ENCODE measurements around the gene ITGA4. TPM values are rescaled to one million over a fixed set of nuclear protein-coding genes. Genes with fewer than 3 reads are reported as not detected.

Gene ITGA4
- total RNA-seq, 1 donor from 2014 or later: 6.6 TPM

GRCh38 chr2:181499231-181499630 lies 42.0 kb downstream of the ITGA4 start:
- DNase-seq (ENCODE audit: low spot score): no peak

DNA sequence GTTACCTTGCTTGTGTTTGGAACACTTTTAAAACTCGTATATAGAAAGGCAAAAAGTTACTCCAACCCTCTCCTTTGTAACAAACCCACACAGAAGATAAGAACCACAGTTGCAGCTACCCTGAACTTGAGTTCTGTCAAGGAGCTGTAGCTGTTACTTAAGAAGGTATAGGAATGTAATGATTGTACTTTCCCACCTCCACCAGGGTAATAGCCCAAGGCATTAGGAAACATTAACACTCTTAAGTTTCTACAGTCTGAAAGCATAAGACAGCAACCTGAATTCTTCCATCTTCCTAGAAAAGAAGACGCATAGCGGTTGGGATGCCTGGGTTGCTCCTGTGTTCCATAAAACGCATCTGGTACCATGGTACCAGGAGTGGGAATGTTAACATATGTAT lies 43.0 kb downstream of the ITGA4 start:
- DNase-seq (ENCODE audit: low spot score): no peak

DNA sequence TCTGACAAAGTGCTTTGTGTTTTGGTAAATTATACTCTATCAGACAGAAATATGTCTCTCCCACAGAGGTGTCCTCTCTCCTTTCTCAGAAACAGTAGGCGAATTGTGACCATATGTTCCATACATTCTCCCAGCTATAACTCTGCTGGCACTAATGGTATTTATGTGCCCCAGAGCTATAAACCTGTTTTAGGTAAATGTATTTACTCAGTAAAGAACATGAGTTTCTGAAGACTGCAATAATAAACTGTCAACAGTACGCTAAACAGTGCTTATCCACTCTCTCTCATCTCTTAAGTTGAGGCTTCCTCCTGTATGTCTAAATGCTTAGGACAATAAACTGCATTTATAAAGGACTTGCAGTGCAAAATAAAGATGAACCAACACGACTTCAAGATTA lies 58.5 kb downstream of the ITGA4 start:
- DNase-seq (ENCODE audit: low spot score): no peak

GRCh38 chr2:181516992-181517391 lies 59.8 kb downstream of the ITGA4 start:
- no peak for DNase-seq (ENCODE audit: low spot score)

DNA sequence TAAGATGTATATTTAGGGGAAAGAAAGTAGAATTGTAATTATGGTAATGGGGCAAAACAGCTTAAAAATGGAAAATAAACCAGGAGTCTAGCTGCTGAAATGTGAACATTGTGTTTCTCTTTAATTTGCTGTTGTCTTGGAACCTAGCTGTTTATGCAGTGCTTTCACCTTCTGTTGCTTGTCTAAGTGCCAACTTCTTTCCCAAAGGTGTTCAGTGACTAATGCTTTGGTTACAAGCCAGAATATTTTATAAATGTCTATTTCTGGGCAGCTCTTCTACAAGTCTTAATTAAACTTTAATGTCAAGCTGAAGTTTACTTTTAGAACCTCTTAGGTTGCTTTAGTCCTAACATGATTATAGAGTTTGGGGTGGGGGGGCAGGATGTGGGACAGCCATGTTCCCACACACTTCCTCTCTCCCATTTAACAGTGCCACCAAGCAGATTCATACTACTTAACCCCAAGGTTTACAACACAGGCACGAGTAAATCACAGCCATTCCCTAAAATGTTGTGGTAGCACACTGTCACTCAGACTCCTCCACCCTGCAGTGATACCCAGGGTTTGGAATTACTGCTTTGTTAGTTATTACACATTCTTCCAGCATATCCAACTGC lies 60.6 kb downstream of the ITGA4 start:
- no peak for DNase-seq (ENCODE audit: low spot score)

DNA sequence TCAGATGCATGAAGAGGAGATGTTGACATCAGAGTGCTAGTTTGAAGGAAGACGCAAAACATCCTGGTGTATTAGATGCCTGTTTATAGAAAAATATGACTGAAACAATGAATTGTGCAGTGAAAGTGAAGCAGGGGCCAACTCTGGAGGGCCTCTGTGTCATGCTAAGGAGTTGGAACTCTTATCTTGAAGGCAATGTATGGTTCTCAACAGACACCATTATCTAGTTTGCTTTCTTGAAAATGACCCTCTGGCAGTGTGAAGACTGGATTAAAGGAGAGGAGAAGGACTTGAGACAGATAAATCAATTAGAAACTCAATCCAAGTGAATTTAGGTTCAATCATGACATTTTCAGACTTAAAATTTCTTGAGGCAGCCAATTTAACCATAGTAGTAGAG lies 63.1 kb downstream of the ITGA4 start:
- DNase-seq (ENCODE audit: low spot score): no peak

- DNase-seq (ENCODE audit: low spot score): no peak
Observed at GRCh38 chr2:181523756-181524155, 66.6 kb downstream of the ITGA4 start.

GRCh38 chr2:181526014-181526413 lies 68.8 kb downstream of the ITGA4 start:
- no peak for DNase-seq (ENCODE audit: low spot score)

- DNase-seq (ENCODE audit: low spot score): no peak
Observed at GRCh38 chr2:181527058-181527457, 69.9 kb downstream of the ITGA4 start.

DNA sequence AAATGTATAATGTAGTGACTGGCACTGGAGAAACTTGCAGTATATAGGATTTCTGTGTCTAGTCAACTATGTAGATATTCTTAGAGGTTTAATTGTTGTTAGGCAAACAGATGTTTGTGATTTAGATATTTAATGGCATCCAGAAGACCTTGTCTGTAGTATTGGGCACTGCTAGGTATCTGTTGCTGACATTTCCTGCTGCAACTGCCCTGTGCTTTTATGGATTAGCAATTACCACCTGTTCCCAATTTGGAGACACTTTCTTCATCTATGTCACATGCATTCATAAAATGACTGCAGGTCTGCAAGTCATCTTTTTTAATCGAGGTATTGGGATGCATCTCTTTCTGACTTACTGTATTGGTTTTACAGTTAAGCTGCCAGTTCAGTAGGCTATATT lies 71.3 kb downstream of the ITGA4 start:
- no peak for DNase-seq (ENCODE audit: low spot score)

DNA sequence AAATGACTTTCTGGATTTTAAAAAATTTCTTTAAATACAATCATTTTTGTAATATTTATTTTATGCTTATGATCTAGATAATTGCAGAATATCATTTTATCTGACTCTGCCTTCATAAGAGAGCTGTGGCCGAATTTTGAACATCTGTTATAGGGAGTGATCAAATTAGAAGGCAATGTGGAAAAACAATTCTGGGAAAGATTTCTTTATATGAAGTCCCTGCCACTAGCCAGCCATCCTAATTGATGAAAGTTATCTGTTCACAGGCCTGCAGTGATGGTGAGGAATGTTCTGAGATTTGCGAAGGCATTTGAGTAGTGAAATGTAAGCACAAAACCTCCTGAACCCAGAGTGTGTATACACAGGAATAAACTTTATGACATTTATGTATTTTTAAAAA lies 79.5 kb downstream of the ITGA4 start:
- DNase-seq (ENCODE audit: low spot score): no peak

GRCh38 chr2:181540421-181540820 lies 83.2 kb downstream of the ITGA4 start:
- DNase-seq (ENCODE audit: low spot score): no peak

- no peak for DNase-seq (ENCODE audit: low spot score)
Observed at GRCh38 chr2:181542170-181542569, 85.0 kb downstream of the ITGA4 start.

DNA sequence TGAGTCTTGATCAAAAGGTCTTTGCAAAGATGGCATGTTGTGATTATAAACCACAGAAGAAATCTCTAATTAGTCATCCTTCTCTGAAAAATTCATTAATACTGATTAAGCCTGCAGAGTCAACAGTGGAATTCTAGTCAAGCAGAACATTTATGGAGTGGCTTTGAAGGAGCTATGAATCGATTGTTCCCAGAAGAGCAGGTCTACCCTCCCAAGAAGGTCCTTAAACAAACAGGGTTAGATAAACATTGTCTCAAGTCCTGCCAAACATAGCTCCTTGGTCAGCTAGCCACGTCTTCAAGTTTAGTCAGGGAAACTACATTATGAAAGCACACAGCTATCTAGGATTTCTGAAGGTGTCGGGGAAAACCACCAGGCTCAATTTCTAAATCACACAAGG lies 88.9 kb downstream of the ITGA4 start:
- DNase-seq (ENCODE audit: low spot score): no peak

- no peak for DNase-seq (ENCODE audit: low spot score)
Observed at GRCh38 chr2:181552808-181553207, 95.6 kb downstream of the ITGA4 start.

- DNase-seq (ENCODE audit: low spot score): no peak
Observed at GRCh38 chr2:181553244-181553643, 96.1 kb downstream of the ITGA4 start.

DNA sequence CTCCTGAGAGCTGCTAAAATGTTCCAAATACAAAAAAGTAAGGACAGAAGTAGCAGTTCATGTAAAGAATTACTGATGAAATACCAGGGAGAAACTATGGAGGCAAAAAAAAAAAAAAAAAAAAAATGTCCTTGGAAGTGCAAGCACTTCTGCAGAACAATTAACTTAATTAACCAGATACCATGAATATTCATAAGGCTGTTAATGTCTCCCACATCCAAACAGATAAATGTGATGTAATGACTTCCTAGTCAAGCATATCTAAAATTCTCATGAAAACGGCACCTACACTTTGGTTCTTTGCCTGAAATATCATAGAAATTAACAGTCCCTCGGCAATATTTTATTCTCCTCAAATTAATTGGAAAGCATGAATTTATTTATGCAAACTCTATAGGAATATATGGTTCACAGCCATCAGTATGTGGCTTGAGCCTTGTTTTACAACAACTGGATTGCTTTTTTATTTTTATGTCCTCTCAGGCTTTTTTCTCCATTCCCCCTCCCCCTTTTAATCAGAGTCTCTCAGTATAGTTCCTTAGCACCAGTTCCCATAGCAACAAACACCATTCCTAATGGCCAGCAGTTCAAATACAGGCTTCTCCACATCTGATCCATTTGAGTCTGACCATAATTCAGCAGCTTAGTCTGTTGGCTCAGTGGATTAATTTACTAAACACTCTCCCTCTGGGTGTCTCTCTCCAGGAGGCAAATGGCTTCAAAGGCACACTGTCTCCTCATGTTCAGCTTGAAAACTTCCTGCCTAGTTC lies 97.1 kb downstream of the ITGA4 start:
- DNase-seq (ENCODE audit: low spot score): no peak

- no peak for DNase-seq (ENCODE audit: low spot score)
Observed at GRCh38 chr2:181558371-181558770, 101.2 kb downstream of the ITGA4 start.

- no peak for DNase-seq (ENCODE audit: low spot score)
Observed at GRCh38 chr2:181563101-181563692, 106.0 kb downstream of the ITGA4 start.

- no peak for DNase-seq (ENCODE audit: low spot score)
Observed at GRCh38 chr2:181566334-181567032, 109.3 kb downstream of the ITGA4 start.

DNA sequence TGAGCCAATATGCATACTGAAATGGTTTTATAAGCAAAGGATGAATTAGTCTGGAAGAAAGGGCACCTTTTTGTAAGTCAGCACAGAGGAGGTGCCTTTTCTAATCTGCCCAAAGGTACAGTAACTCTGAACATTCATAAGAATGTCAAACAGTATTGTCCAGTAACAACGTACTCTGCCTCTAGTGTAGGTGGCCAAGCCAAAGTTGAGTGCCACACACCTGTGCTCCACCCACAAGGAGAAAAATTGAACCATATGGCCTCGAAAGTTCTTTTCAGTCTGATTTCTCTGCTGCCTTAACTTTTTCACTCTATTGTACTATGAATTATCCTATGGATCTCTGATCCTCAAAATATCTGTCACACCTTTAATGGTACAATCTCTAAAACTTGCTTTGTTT lies 112.9 kb downstream of the ITGA4 start:
- DNase-seq (ENCODE audit: low spot score): no peak
